ENCODE results near the gene TPSB2.

DNA sequence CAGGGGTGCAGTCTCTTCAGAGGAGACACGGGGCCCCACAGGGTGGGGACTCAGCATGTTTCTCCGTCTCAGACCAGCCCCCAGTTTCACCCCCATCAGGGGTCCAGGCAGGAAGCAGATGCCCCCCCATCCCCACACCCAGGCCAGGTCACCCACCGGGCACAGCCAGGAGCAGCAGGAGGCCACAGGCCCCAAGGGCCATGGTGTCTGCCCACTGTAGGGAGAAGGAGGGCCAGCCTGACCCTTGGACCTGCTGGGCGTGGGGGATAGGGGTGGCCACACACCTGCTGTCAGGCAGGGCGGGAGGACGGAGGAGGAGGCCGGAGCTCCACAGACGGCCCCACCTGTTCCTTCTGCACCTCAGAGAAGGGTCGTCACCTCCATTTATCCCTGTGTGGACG lies 4.9 kb downstream of the TPSB2 start, which contains the start of gene TPSG1:
- TF ChIP-seq, protein P1, sequence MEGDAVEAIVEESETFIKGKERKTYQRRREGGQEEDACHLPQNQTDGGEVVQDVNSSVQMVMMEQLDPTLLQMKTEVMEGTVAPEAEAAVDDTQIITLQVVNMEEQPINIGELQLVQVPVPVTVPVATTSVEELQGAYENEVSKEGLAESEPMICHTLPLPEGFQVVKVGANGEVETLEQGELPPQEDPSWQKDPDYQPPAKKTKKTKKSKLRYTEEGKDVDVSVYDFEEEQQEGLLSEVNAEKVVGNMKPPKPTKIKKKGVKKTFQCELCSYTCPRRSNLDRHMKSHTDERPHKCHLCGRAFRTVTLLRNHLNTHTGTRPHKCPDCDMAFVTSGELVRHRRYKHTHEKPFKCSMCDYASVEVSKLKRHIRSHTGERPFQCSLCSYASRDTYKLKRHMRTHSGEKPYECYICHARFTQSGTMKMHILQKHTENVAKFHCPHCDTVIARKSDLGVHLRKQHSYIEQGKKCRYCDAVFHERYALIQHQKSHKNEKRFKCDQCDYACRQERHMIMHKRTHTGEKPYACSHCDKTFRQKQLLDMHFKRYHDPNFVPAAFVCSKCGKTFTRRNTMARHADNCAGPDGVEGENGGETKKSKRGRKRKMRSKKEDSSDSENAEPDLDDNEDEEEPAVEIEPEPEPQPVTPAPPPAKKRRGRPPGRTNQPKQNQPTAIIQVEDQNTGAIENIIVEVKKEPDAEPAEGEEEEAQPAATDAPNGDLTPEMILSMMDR (IDR thresholded peaks at IDR 0.05; ENCODE audit: insufficient read depth, low read depth, low read length) = no peak
- TF ChIP-seq EZH2 (IDR thresholded peaks at IDR 0.05; ENCODE audit: insufficient read depth, low read length) = no peak

All from astrocyte (in vitro differentiated cells and primary cell).